ENCODE data around the gene C2orf76.
"Not testable (repeated sequence)": the region's sequence is repeated elsewhere in the genome, so short reads cannot be mapped to it uniquely, and the experiment has no call there.

C2orf76 gene

DNA sequence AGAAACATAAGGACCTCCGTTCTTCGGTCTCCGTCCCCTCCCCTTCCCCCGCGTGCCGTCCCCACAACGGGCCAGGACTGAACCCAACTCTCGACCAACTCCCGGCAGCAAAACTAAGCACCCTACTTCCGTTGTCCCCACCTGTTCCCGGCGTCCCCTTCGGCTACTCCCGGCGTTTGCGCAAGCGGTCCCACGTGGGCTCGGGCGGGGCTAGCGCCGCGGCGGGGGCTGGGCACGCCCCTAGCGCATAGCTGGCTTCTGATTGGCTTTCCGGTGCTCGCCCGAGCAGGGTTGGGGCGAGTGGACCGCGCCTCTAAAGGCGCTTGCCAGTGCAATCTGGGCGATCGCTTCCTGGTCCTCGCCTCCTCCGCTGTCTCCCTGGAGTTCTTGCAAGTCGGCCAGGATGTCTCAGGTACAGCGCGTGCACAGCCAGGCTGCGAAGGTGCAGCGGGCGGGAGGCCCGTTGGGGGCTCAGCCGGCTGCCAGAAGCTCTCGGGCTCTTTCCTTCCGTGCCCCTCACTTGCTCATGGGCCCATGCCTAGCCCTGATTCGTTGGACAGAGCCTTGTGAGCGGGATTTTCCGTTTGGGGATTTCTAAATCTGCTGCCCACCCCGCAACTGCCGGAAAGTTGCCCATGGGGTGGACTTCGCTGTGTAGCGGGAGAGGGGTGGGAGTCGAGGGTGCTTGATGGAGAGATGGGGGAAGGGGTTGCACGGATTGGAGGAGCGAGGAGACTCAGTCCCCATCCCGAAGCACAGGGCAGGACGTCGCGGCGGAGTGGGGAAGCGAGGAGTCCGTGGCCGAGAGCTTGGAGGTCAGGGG is at the start of gene C2orf76, which contains the start of gene DBI:
Gene C2orf76 (minus strand): TSS at position 186 of the 823 bp plus-strand sequence. CDS start 26,875 bp downstream, outside the sequence.
Gene DBI (plus strand): TSS at position 329 of the 823 bp plus-strand sequence. CDS start 75 bp downstream, at position 404.
- DNase-seq (ENCODE audit: low read depth): peak; percentile 83

DNA sequence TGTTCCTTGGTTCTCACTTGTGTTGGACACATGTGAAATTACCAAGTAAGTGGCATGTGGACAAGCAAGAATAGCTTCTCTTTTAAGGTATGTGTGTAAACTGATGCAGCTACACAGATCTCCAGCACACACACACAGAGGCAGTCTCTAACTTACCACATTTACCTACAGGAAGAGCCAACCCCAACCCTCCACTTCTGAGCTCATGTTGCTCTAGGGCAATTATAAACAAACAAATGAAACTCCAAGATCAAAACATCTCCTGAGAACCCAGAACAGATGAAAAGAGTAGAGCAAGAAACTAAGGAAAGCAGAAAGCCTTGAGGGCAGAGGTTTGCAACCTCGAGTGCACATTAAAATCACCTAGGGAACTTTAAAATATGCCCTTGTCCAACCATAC is 49.0 kb upstream of the C2orf76 start:
- no peak for DNase-seq (ENCODE audit: low read depth)

DNA sequence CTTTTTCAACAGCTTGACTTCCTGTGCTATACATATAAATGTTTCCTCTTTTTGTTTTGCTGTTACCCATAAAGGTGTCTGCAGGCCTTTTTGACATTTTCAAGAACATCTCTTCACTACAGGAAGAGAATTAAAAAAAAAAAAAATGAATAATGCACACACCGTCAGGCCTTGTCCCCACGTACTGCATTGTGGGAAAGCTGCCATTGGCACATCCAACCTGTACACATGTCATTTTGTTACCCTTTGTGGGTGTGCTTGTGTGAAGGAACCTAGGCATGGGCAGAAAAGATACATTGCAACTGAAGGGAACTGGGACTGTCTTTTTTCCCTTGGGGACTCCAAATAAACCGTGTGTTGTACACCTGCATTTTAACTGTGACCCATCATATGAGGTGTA is 48.3 kb upstream of the C2orf76 start:
- DNase-seq (ENCODE audit: low read depth): no peak

DNA sequence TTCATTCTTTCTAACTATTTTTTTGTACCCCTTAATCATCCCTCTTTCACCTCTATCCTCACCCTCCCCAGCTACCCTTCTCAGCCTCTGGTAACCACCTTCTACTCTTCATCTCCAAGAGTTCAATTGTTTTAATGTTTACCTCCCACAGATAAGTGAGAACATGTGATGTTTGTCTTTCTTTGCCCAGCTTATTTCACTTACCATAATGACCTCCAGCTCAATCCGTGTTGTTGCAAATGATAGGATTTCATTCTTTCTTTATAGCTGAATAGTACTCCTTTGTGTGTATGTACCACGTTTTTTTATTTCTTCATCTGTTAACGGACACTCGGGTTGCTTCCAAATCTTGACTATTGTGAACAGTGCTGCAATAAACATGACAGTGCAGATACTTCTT is 42.9 kb upstream of the C2orf76 start:
- DNase-seq (ENCODE audit: low read depth): no peak

DNA sequence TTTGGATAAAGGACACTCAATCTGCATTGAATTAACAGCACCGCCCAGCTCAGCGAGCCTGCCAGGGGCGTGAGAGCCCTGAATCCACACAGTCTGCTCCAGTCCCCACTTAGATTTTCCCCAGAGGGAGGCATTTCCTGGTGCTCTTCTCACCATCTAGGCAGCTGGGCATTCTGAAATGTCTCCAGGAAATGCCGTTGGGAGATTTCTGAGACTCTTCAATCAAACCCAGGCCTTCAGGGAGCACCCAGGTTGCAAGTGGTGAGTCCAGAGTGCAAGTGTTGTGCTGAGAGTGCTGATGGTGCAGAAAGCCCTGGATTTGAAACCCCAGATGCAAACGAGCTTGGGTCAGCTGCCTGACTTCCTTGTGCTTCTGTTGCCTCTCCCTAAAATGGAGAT is 41.6 kb upstream of the C2orf76 start:
- no peak for DNase-seq (ENCODE audit: low read depth)

DNA sequence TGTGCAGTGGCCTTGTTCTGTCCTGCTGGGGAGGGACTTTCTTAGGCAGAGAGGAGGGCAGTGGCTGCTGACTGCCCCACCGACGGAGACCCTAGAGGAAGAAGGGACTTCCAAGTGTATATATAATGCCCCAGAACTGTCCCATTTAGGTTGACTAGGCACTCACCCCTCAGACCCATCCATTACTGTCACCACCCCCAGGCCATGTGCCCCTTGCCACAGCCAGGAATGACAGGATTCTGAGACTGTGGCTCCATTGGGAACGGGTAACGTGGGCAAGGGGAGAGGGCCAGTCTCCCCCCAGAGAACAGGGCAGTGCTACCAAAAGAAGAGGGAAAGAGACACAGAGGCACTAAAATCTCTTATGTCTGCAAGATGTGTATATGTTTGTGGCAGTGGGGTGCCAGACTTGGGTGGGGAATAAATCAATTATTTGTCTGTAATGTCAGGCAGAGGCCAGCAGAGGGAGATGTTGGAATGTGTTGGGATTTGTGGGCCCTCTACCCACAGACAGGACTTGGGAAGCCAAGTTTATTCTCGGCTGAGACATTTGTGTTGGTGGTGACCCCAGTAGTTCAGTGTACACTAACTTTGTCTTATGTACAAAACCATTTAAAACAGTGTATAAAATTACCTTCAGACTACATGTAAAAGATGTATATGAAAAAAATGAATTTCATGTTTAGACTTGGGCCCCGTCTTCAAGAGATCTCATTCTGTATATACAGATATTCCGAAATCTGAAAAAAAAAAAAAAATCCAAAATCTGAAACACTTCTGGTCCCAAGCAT is 41.0 kb upstream of the C2orf76 start:
- DNase-seq (ENCODE audit: low read depth): peak; percentile 6

DNA sequence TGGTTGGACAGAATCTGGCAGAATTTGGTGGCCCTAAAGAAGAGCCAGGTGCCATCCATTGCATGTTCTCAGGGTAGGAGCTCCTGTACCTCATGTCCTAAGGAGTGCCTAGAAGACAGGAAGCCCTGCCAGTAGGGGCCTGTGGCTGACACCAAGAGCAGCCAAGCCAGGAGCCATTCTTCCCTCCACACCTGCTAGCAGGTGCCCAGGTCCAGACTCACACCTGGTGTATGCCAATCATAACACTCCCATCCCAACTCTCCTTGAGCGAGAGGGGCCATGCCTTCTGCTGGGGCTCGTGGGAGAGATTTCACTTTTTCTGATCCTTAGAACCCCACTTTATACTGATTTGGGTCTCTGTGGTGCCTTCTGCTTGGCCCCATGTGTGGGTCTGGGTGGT is 38.5 kb upstream of the C2orf76 start:
- no peak for DNase-seq (ENCODE audit: low read depth)

DNA sequence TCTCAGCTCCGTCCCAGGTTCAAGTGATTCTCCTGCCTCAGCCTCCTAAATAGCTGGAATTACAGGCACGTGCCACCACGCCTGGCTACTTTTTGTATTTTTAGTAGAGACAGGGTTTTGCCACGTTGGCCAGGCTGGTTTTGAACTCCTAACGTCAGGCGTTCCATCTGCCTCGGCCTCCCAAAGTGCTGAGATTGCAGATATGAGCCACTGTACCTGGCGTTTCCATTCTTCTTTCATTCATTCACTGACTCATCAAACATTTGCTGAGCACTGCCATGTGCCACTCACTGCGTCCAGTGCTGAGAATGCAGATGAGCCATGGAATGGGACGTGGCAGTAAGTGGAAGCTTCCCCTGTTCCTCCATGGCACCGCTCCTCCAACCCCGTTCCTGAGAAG is 37.0 kb upstream of the C2orf76 start:
- DNase-seq (ENCODE audit: low read depth): not testable (repeated sequence)

DNA sequence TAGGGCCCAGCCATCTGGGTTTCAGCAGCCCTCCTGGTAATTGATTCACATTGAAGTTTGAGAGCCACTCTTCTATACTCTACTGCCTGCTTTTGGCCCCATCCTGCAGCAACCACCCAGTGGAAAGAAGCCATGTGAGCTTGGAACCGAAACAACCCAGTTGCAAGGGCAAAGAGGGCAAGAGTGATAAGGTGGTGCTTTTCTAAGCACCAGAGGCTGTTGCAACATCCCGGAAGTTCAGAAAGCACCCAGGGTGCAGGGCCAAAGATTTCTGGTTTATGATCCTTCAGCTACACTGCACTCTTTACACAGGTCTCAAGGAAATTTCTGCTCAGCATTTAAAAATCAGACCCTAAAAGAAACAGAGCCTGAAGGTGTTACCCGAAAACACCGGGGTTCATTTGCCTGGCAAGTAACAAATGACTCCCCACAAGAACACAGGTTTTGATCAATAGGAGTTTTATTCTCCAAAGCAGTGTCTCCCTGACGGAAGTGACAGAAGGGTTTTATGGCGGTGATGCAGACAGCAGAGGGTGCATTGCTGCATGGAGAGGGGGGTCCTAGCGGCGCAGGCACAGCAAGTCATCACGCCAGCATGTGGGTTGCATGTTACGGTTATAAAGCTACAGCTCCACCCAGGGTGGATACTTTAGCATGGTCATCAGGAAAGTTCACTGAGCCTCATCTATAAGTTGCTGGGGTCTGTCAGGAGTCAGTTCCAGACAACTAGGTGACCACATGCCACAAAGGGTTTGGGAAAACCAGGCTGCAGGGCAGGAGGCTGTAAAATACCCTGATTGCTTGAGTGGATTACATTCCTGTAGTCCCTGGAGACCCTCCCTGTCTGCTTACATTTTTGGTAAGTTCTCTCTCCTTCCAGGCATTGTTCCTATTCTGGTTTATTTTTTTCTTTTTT is 36.3 kb upstream of the C2orf76 start:
- no peak for DNase-seq (ENCODE audit: low read depth)

DNA sequence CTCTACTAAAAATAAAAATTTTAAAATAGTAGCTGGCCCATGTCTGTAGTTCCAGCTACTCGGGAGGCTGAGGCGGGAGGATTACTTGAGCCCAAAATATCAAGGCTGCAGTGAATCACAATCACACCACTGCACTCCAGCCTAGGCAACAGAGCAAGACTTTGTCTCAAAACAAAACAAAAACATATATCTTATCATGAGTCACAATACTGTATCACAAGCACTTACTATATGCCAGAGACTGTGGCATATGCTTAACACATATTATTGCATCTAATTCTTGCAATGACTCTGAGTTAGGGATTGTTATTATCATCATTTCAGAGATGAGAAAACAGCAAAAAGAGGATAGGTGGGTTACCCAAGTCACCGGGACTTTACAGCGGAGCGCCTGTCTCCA is 35.5 kb upstream of the C2orf76 start:
- DNase-seq (ENCODE audit: low read depth): no peak

DNA sequence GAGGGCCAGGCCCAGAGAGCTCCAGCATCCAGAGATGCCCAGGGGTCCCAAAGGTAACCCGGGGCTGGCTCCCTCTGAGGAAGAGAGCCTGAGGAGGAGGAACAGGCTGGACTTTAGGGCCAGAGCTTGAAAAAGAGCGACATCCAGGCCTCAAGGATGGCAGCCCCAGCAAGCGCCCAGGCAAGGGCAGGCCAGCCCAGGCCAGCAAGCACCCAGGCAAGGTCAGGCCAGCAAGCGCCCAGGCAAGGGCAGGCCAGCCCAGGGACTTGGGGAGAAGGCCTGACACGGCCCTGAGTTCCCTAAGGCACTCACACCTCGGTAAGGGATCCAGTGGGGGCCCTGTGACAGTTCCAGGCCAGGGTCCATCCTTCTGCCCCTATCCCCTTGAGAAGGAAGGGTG is 30.6 kb upstream of the C2orf76 start:
- no peak for DNase-seq (ENCODE audit: low read depth)

DNA sequence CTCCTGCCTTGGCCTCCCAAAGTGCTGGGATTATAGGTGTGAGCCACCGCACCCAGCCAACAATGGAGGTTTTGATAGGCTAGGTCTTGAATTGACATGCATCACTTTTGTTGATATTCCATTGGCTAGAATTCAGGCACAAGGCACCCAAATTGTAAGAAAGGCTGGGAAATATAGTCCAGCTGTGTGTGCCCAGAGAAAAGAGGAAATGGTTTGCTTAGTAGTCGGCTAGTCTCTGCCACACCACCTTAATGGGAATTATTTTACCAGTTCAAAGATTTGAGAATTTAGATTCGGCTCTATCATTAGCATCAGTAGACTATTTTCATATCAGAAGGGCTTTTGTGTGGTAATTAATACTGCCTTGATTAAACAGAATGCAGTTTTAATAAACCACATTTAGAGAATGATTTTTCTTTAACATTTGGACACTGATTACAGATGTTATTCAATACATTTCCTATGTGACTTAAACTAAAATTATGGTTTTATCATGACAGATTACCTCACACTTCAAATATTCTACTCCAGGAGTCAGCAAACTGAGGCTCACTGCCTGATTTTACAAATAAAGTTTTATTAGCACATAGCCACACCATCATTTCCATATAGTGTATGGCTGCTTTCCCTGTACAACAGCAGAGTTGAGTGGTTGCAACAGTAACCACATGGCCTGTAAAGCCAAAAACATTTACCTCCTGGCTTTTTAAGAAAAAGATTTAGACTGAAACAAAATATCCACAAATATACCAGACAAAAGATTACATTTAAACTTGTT is 27.5 kb upstream of the C2orf76 start:
- DNase-seq (ENCODE audit: low read depth): no peak

DNA sequence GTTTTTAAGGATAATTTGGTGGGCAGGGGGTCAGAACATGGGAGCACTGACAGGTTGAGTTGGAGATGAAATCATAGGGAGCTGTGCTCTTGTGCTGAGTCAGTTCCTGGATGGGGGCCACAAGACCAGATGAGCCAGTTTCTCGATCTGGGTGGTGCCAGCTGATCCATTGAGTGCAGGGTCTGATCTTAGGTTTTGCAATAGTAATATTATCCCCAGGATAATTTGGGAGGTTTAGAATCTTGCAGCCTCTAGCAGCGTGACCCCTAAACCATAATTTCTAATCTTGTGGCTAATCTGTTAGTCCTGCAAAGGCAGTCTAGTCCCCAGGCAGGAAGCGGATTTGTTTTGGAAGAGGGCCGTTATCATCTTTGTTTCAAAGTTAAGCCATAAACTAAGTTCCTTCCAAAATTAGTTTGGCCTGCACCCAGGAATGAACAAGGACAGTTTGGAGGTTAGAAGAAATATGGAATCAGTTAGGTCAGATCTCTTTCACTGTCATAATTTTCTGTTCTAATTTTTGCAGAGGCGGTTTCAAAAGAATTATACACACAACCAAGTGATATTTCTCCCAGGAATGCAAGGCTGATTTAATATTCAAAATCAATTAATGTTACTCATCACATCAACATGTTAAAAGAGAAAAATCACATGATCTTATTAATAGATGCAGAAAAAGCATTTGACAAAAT is 23.1 kb upstream of the C2orf76 start:
- DNase-seq (ENCODE audit: low read depth): no peak

DNA sequence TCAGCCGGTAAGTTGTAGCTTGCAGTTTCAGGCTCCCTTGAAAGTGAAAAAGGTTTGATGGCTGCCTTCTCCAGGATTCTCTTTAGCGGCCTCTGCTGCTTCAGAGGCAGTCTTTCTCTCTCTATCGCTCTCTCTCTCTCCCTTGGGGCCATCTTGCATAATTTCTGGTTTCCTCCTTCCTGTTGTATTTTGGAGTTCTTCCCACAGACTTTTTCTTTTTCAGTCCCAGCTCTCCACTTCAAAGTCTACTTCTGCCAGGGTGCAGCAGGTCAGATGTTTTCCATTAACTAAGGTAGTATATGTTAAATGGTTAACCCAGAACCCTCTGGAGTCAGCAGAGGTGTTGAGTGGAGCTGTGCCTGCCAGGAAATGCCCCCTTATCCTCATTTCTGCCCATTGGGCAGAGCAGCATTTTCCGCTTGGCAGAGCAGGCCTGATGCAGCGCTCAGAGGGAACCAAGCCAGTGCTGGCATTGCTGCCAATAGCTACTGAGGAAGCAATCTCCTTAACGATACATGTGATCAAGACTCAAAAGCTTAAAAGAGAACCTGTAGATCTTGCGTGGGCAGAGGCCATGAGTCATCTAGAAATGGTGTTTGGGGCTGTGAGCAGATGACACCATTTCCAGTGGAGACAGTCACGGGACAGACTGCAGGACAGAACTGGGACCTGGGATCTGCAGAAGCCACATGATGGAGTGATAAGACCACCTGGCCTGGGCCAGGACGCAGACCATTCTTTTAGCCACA is 20.9 kb upstream of the C2orf76 start:
- no peak for DNase-seq (ENCODE audit: low read depth)

DNA sequence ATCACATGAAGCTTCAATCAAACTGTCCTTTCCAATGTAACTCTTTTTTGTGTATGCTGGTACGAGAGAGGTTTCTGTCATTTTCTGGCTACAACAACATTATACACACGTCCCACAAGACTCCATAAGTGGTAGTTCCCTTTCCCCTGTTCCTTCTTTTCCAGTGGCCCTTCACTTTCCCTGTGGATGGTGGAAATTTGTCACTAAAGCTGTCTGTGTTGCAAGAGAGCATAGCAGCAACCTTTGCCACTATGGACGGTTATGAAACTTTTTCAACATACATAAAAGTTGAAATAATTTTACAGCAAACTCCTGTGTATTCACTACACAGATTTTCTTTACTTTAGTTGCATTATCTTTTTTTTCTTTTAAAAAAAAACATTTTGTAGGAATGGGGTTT is 18.8 kb upstream of the C2orf76 start:
- DNase-seq (ENCODE audit: low read depth): no peak

DNA sequence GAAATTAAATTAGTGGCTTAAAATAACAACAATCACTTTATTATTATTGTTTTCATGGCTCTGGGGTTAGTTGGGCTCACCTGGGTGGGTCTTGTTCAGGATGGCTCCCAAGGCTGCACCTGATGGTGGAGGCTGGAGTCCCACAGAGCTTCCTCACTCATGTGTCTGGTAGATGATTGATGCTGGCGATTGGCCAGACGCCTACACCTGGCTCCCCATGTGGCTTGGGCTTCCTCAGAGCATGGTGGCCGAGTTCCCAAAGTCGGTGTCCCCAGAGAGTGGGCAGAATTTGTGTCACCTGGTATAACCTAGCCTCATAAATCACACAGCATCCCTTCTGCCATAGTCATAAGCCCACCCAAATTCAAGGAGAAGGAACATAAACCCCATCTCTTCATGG is 18.3 kb upstream of the C2orf76 start:
- DNase-seq (ENCODE audit: low read depth): no peak

DNA sequence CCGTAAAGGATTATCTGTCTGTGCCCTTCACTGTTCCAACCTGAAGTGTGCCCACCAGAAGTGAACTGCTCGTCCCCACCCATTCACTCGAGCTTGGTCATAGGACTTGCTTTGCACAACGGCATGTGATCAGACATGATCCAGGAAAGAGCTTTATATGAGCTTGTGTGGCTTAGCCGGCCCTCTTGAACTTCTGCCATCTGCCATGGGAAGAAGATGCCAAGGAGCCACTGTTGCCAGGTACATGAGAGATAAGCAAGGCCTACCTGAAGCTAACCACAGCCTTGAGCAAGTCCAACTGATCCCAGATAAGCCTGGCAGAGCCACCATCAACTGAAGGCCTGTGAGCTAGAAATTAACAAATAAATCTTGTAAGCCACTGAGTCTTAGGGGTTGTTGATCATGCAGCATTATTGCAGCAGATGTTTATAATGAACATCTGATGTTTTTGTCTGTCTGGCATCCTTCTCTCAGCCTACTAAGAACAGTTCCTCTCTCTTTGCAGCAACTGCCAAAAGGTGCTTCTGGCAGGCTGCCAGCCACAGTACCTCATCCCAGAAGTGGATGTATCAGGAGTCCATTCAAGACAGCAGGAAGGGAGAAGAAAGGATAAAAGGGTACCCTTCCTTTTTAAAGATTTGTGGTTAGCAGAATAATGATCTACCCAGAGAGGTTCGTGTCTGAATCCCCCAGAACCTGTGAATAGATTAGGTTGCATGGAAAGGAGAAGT is 16.9 kb upstream of the C2orf76 start:
- no peak for DNase-seq (ENCODE audit: low read depth)

DNA sequence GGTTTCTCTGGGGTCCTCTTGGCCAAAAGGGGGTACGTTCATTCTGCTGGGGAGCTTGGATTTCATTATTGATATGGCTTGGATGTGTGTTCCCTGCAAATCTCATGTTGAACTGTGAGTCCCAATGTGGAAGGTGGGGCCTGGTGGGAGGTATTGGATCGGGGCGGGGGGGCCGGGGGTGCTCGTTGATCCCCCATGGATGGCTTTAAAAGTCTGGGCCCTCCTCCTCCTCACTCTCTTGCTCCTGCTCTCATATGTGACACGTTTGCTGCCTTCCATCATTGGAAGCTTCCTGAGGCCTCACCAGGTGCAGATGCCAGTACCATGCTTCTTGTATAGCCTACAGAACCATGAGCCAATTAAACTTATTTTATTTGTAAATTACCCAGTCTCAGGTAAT is 11.9 kb upstream of the C2orf76 start:
- no peak for DNase-seq (ENCODE audit: low read depth)

DNA sequence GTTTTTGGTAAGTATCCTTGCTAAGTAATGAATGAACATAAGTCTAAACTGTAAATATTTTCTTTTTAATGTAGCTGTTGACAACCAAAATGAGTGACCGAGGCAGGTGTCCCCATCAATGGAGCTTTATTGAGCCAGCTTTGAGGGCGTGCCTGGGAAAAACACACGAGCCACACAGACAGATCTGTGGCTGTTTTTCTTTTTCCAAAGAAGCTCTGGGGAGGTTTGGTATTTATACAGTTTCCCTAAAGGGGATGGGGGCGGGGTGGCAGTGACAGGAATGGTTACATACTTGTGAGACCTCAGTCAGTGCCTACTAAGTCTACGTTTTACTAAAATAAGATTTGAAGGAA is 11.3 kb upstream of the C2orf76 start:
- DNase-seq (ENCODE audit: low read depth): no peak
